Fibroblast of gingiva (primary cell): ENCODE data around the gene CBL.

Experiments
- DNase-seq: peaks from one replicate; pipeline ENCODE4 v3.0.0-alpha.2; 2011; ENCODE audit warnings: low read depth

Gene CBL

GRCh38 chr11:119267645-119268044 is 61.5 kb downstream of the CBL start:
- DNase-seq, result no peak

GRCh38 chr11:119273721-119274120 is 67.6 kb downstream of the CBL start:
- no peak for DNase-seq

- DNase-seq, result no peak
Observed at GRCh38 chr11:119277660-119278059, 71.5 kb downstream of the CBL start.

- DNase-seq, result no peak
Observed at GRCh38 chr11:119282495-119282894, 76.4 kb downstream of the CBL start.

- peak; percentile 34 for DNase-seq
Observed at GRCh38 chr11:119284344-119285157, 78.4 kb downstream of the CBL start.

GRCh38 chr11:119285431-119285830 is 79.3 kb downstream of the CBL start:
- no peak for DNase-seq

- no peak for DNase-seq
Observed at GRCh38 chr11:119288219-119288618, 82.1 kb downstream of the CBL start.

GRCh38 chr11:119290894-119291497 is 84.9 kb downstream of the CBL start:
- no peak for DNase-seq

- no peak for DNase-seq
Observed at GRCh38 chr11:119293461-119293860, 87.3 kb downstream of the CBL start.

- peak; percentile 64 for DNase-seq
Observed at GRCh38 chr11:119295178-119295577, 89.0 kb downstream of the CBL start.

- DNase-seq, result no peak
Observed at GRCh38 chr11:119297938-119298337, 91.8 kb downstream of the CBL start.

GRCh38 chr11:119298726-119299125 is 92.6 kb downstream of the CBL start:
- no peak for DNase-seq

- DNase-seq, result no peak
Observed at GRCh38 chr11:119299416-119299815, 93.3 kb downstream of the CBL start.

GRCh38 chr11:119300198-119300964 is 94.2 kb downstream of the CBL start:
- DNase-seq, result no peak

GRCh38 chr11:119303227-119303718 is 97.1 kb downstream of the CBL start:
- DNase-seq, result no peak

- DNase-seq, result no peak
Observed at GRCh38 chr11:119305556-119306372, 99.6 kb downstream of the CBL start.

GRCh38 chr11:119306373-119306890 is 100.3 kb downstream of the CBL start:
- peak; percentile 72 for DNase-seq

GRCh38 chr11:119307219-119307618 is 101.1 kb downstream of the CBL start:
- no peak for DNase-seq

- no peak for DNase-seq
Observed at GRCh38 chr11:119307974-119308373, 101.8 kb downstream of the CBL start.

- no peak for DNase-seq
Observed at GRCh38 chr11:119309411-119309810, 103.3 kb downstream of the CBL start.

GRCh38 chr11:119309953-119310681 is 104.0 kb downstream of the CBL start:
- no peak for DNase-seq
